ENCODE results near the gene CCL5.
"Not testable (repeated sequence)": the region's sequence is repeated elsewhere in the genome, so short reads cannot be mapped to it uniquely, and the experiment has no call there.

Gene CCL5

DNA sequence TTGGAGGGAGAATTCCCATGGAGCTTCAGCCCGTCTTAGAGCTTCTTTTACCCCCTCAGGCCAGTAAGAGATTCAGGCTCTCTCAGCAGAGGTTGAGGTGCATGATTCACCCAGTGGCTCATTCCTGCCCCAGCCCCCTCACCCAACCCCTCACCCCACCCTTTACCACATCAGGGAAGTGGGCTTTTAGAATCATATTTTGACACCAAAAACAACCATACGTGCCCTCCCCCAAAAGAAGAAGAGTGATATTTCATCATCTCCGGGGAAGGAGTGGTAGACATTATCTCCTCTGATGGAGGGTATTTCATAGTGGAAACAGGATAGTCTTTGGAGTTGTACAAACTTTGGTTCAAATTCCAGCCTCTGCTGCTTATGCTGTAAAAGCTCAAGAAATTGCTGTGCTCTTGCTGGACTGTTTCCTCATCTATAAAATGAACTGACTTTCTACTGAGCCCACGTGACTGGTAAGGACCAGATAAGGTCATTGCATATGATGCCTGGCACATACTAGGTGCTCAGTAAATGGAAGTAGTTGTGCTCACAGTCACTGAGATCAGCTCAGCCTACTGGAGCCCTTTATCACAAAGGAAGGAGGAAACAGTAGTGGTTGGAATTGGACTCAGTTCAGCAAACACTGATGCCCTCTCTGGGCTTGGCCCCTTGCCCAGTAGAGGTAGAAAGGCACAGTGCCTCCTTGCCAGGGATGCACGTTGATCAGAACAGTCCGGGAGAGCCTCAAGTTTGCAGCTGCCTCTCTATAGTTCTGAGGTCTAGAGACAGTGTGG lies 18.3 kb upstream of the CCL5 start:
- no peak for DNase-seq

DNA sequence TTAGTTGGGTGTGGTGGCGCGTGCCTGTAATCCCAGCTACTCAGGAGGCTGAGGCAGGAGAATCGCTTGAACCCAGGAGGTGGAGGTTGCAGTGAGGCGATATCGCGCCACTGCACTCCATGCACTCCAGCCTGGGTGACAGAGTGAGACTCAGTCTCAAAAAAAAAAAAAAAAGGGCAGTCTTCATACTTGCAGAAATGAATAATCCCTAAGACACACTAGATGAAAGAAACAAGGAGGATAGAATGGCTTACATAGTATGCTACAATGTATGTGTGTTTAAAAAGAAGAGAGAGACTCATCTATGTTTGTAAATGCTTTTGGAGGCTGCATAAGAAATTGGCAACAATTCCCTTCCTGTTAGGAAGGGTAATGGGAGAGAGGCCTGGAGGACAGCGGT lies 17.6 kb upstream of the CCL5 start:
- not testable (repeated sequence) for DNase-seq

DNA sequence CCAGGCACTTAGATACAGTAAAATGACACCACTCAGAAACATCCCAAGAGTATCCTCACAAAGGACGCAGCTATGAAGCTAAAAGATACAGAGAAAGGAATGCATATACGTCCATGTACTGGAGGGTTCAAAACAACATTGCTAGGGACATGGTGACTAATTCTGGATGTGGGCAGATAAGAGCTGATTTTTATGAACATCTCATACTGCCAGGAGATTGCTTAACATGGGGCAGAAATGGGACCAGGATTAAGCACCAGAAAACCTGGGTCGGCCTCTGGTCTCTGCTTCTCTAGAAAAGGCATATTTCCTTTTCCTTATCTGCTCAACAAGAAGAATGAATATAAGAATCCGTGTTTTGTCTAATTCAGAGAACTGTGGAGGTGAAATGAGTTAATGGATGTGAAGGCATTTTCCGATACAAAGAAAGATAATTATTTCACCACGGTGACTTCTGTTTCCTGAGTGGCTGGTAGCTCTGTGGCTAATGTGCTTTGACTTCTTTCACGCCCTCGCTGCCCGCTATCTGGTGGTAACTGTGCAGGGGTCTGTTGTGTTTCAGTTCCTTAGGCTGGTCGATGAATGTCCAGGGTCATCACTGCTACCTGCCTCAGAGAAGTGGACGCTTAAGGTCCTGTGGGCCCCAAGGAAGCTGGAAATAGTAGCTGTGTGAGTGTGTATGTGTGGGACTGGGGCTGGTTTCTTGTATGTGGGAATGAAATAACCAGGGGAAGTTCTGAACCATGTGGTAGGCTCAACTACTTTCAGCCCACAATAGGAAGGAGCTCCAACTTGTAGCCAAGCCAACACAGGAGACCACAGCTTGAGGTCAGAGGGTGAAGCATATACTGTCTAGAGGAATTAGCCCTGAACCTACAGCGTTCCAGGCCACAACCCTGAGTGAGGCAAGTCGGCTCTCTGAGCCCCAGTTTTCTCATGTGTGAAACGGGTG lies 15.8 kb upstream of the CCL5 start:
- no peak for DNase-seq

DNA sequence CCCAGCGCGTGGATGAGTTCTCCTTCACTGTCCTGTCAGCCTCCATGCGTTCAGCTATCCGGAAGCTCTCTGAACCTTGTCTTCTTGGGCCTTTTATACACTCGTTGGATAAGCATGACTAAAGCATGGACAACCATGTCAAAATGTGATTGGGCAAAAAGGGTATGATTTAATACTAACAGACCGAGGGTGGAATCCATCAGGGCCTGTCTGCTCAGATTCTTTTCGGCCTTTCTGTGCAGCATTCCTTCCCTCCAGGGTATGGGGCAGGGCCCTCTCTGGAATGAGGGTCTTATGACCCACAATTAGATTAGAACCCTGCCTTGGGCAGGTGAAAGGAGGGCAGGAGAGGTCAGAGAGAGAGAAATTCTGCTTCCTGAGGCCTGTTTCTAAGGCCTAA lies 14.0 kb upstream of the CCL5 start:
- DNase-seq = no peak

DNA sequence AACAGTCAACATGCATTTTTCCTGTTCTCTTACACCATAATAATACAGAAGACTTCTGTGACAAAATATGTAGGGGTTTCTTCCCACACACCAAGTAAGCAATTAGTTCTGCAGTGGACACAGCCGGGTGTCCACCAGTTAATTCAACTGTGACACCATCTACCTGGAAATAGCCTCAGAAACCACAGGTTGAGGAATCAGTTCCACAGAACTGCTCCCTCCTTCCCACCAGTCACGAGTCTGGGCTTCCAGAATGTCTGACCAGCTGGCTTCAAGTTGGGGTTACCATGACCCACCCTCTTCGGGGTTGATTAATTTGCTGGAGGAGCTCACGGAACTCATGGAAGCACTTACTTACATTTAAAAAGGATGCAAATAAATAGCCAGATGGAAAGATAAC lies 13.6 kb upstream of the CCL5 start:
- DNase-seq = no peak

DNA sequence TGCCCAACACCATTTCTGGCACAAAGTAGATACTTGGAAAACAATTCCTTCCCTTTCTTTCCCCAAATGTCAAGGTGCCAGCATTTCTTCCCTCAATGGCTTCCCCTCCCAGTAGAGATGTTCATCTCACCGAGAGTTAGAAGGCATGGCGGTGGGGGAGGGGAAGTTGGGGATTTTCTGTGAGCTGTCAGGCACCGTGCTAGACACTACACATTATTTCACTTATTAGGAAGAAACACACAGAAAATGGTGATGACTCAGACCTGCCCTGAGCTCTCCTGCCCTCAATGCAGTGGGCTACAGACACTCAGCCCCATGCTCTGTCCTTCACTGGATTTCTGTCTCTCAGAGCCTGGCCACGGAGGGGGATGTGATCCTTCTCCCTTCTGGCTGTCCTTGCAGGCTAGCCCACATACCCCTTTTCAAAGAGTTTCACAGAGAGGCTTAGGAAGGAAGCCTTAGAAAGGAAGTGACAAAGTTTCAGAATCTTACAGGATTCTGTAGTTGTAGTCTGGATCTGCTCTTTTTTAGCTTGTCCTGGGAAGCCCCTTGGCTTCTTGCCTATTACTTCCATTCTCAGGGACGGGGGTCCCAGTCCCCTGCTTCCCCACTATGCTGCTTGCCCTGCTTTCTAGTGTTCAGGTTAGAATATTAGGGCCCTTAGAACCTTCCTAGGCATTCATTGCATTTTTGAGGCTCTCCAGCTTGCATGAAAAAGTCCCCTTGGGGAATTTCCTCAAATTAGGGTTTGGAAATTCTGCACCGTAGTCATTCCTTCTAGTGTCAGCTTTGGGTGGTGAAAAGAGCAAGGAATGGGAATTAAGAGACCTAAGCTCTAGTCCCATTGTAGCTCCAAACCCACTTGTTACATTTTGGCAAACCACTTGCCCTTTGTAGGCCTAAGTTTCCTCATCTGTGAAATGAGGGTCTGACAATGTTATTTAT lies 12.2 kb upstream of the CCL5 start:
- no peak for DNase-seq

DNA sequence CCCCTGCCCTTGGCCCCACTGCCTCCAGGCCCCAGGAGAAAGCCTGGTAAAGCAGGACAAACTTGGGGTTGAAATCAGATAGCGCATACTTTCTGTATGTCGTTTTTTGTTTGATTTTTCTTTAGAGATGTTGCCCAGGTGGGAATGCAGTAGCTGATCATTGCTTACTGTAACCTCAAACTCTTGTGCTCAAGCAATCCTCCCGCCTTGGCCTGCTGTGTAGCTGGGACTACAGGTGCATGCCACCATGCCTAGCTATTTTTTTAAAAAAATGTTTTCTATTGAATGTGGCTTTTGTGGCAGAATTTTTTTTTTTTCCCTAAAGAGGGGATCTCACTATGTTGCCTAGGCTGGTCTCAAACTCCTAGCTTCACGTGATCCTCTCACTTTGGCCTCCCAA lies 11.1 kb upstream of the CCL5 start:
- no peak for DNase-seq

DNA sequence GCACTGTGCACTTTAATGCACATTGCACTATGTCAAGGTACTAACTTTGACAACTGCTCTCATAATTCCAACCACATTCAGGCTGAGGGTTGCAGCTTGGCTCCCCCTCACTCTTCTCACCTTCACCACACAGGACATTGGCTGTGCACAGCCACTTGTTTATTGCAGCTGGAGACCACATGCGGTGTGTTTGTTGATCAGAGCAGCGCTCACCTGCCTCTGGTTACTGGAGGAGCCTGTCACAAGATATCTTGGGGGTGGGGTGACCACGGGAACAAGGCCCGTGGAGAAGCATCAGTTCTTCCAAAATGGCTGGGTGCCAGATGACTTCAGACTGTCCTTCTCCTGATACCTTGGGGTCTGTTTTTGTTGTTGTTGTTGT lies 10.6 kb upstream of the CCL5 start:
- no peak for DNase-seq

DNA sequence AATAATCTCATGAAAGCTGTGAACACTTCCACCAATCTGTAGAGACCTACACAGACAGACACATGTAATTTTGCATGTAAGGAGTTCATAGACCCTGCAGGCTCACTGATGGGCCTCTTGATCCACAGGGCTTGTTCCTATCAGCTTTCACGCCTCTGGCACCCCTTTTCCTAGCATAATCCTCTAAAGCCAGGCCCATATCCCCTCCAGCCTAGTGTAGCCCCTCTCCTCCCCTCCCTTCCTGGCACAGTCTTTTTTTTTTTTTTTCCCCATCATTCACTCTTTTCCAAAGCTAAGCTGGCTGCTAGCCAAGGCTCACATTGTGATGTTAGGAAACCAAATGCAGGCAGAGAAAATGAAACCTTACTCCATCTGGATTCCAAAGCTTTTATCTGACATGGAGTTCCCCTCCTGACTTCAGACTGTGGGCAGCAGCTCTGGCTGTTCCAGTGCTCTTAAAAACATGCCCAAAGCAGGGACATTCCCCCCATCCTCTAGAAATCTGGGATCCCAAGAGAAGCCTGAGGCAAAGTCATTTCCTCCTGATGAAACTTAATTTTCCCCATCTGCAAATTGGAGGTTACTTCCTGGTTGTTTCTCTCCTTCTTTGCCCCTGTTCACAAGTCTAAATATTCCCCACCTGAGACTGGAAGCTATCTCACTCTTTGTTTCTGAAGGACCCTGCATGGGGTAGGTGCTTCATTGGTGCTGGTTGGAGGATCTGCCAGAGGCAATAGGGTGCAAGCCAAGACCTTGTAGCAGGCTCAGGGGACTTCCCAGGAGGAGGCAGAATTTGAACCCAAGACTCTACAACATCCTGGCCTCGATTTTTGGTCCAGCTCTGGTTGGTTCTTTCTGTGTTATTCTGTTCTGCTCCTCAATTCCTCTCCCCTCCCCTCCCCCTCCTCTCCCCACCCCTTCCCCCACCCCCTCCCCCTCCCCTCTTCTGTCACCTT lies 9.9 kb upstream of the CCL5 start:
- DNase-seq = peak in 6 of 56 donors; percentile 1 to 49 (median 3)

DNA sequence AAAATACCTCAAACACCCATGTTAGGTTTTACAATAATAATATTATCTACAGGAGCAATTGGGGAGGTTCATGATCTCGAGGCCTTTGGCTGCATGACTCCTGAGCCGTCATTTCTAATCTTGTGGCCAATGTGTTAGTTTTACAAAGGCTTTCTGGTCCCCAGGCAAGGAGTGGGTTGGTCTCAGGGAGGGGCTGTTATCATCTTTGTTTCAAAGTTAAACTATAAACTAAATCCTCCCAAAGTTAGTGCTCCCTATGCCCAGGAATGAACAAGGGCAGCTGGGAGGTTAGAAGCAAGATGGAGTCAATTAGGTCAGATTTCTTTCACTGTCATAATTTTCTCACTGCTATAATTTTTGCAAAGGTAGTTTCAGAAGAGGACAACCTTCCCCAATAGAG lies 9.1 kb upstream of the CCL5 start:
- no peak for DNase-seq

DNA sequence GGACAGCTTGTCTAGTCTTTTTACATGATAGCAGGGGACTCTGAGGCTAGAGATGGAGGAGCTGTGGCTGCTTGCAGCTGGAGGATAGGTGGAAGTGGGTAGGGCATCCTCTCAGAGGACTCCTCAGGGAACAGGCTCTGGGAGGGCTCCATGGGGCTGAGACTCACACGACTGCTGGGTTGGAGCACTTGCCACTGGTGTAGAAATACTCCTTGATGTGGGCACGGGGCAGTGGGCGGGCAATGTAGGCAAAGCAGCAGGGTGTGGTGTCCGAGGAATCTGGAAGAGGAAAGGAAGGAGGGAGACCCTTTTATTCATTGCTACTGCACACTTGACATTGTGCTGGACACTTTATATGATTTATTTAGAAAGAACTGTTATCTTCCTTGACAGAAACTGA lies 1.8 kb downstream of the CCL5 start:
- no peak for DNase-seq

DNA sequence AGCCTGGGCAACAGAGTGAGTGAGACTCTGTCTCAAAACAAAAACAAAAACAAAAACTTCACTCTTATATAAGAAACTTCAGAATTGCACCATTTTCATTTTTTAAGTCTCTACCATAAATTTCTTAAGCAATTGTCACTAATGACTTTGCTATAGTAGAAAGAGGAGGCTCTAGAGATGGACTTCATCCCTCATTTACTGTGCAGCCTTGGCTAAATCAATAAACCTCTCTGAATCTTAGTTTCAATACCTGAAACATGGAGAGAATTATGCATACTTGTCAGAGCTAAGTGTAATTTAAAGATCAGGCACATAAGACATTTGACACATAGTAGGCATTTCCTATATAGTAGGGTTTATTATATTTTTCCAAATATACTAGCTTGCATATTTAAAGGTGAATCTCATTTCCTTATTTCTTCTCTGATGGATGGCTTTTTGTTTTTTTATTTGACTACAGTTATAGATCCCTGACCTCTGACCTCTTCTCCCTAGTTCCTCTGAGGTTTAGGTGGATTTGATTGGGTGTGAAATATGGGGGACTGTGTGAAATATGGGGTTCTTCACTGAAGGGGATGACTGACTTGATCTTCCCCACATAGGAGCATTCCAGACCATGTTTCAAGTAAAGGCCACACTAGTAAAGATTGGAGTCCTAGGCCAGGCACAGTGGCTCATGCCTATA lies 2.7 kb downstream of the CCL5 start:
- no peak for DNase-seq

DNA sequence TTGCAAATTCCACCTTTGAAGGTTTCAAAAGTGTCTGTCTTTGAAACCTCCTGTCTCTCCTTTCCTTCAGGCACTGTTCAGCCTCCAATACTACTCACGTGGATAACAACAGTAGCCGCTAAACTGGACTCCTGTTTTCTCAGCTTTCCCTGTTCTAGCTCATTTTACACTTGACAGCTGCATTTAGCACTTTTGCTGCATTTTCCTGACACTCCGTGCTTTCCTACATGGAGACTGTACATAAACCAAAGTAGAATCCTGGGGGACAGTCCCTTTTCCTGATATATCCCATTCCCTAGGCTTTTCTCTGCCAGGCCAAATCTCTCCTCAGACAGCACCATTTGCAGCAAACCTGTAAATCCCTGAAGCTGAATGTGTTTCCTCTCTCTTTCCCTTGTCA lies 3.6 kb downstream of the CCL5 start:
- DNase-seq = no peak

DNA sequence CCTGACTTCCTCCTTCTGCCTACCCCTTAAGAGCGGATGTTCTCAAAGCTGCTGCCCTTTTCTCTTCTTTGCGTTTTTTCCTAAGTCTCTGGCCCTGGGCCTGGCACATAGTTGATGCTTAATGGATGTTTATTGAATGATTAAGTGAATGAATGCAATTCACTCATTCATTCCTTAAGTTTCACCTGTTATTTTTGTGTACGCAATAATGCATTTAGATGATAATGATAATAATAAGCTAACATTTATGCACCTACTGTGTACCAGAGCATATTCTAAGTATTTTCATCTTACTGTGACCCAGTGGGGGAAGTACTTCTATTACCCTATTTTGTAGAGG lies 4.4 kb downstream of the CCL5 start:
- no peak for DNase-seq

DNA sequence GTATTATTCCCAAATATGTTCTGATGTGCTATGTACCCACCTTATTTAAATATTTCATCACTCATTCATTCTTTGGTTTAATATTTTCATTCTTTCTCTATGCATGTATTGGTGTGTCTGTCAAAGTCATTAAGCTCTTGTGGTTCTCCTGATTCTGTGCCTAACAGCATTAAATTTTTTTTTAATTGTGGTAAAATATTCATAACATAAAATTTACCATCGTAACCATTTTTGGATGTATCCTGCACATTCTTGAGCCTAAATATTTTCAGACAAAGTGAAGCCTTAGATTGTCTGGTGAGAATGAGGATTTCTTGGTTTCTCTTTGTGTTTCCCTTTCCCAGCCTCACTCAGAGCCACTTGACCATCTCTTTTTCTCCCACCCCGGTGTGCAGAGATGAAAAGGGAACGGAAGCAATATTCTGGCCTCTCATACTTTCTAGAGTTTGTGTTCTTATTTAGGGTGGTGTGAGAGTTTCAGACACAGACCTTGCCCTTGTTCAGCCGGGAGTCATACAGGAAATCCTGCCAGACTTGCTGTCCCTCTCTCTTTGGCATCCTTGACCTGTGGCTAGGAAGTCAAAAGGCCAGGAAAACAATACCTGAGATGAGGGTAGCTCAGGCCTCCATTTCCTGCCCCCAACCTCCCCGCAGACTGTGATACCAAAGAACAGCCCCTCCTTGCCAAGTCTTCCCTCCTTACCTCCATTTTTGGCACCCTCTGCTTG lies 4.9 kb downstream of the CCL5 start:
- no peak for DNase-seq

DNA sequence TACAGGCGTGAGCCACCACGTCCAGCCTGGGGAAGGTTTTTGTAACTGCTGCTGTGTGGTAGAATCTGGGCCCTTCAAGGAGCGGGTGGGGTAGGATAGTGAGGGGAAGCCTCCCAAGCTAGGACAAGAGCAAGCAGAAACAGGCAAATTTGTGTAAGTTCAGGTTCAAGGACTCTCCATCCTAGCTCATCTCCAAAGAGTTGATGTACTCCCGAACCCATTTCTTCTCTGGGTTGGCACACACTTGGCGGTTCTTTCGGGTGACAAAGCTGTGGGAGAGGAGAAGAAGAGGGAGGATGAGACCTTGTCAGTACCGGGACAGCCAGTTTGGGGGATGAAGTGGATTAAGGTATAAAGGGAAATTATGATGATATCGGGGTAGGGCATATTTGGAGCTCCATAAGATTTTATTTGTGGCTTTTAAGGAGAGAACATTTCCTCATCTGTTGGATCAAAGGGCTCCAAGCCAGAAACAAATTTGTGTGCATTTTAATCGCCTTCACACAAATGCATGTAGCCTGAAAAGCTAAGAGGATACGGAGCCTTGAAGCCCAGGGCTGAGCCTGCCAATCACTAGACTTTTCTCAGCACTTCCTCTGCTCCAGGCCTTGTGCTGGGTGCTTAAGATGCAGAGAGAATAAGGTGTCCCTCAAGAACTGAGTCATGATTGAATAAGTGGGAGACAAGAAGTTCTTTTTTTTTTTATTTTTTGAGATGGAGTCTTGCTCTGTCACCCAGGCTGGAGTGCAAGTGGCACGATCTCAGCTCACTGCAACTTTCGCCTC lies 7.8 kb downstream of the CCL5 start:
- peak in 8 of 56 donors; percentile 11 to 41 (median 22) for DNase-seq

DNA sequence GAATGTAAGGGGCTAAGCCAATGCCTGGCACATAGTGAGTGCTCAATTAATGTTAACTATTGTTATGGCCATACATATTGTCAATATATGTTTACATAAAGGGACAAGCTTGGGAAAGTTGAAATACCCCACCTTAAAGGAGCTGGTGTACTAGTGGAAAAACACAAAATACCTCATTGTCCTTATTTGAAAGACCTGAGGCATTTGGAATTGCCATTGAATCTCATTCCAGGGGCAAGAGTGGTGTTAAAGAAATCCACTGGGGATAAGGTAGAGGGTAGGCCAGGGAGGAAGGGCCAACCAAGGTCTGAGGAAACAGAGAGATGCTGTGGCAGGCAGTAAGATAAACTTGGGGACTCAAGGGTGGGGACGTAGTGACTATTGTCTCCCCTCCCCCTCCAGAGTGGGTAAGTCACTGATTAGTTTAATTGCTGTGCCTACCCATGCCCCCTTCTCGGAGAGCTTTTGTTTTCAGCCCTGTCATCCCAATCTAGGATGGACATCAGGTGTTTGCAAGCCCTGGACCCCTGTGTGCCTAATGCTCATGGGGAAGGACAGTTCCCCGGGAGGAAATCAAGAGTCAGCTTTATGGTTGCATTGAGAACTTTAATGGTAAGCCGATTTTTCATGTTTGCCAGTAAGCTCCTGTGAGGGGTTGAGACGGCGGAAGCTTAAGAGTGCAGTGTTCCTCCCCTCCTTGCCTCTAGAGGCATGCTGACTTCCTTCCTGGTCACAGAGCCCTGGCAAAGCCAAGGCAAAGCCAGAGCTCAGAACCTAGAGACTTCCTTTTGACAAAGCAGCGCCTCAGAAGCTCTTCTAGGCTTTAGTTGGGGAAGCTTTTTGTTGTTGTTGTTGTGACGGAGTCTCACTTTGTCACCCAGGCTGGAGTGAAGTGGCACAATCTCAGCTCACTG lies 9.0 kb downstream of the CCL5 start:
- DNase-seq = no peak
